HepG2 (cell line): ENCODE results near the gene VDR. TPM values are rescaled to one million over a fixed set of nuclear protein-coding genes. Genes with fewer than 3 reads are reported as not detected.

Source experiments
- AHDC1 ChIP-seq: sonication (generic); formaldehyde crosslinking; IDR thresholded peaks from 2 replicates; pipeline ENCODE4 v1.5.1; 2020; ENCODE audit warnings: mild to moderate bottlenecking, missing genetic modification reagents, borderline replicate concordance
- GMEB1 ChIP-seq: sonication (generic); formaldehyde crosslinking; IDR thresholded peaks from 2 replicates; pipeline ENCODE4 v1.5.1; 2020; ENCODE audit warnings: missing genetic modification reagents, mild to moderate bottlenecking, borderline replicate concordance
- ISL2 ChIP-seq: sonication (generic); formaldehyde crosslinking; IDR thresholded peaks from 2 replicates; pipeline ENCODE4 v1.5.0; 2020; ENCODE audit warnings: missing genetic modification reagents
- KDM6A ChIP-seq: IDR thresholded peaks from 2 replicates; pipeline ENCODE4 v1.6.1; 2016; ENCODE audit warnings: low read depth
- NFE2L1 ChIP-seq: sonication (generic); formaldehyde crosslinking; IDR thresholded peaks from 2 replicates; pipeline ENCODE4 v1.4.0; 2020; ENCODE audit warnings: missing genetic modification reagents, mild to moderate bottlenecking, borderline replicate concordance
- NFE2L2 ChIP-seq: fragments of 150-350 bp; IDR thresholded peaks from 2 replicates; pipeline ENCODE4 v1.6.1; 2014; ENCODE audit warnings: low read length
- NR2F1 ChIP-seq, 2 experiments: fragments of 450-650 bp in 1 of 2; formaldehyde crosslinking in 1 of 2; IDR thresholded peaks; 2 replicates each; pipeline versions ENCODE4 v1.5.0 to v1.6.1; 2016 to 2020; ENCODE audit warnings: mild to moderate bottlenecking in 1 of 2, missing compliant biosample characterization in 1 of 2, missing genetic modification reagents in 1 of 2, moderate library complexity in 1 of 2
- PAF1 ChIP-seq: IDR thresholded peaks from 2 replicates; pipeline ENCODE4 v1.6.1; 2016; ENCODE audit warnings: missing genetic modification reagents, missing compliant biosample characterization
- RNF2 ChIP-seq: fragments of 450-650 bp; conservative IDR thresholded peaks from 2 replicates; pipeline ENCODE4 v1.6.1; 2016; ENCODE audit warnings: low read depth
- SALL1 ChIP-seq: sonication (generic); formaldehyde crosslinking; IDR thresholded peaks from 2 replicates; pipeline ENCODE4 v1.8.0; 2022; ENCODE audit warnings: mild to moderate bottlenecking, missing genetic modification reagents
- SOX13 ChIP-seq, 3 experiments: fragments of 450-650 bp in 1 of 3; sonication (generic) in 1 of 3; formaldehyde crosslinking in 1 of 3; IDR thresholded peaks in 2 of 3; conservative IDR thresholded peaks in 1 of 3; 2 replicates each; pipeline versions ENCODE4 v1.5.0 to v1.6.1; 2016 to 2020; ENCODE audit warnings: antibody characterized with exemption in 1 of 3, mild to moderate bottlenecking in 1 of 3, missing compliant biosample characterization in 1 of 3, missing genetic modification reagents in 1 of 3, moderate library complexity in 1 of 3
- TEAD3 ChIP-seq: optimal IDR thresholded peaks from 2 replicates; pipeline ENCODE3; 2016; ENCODE audit warnings: borderline replicate concordance
- ZC3H13 ChIP-seq: sonication (generic); formaldehyde crosslinking; IDR thresholded peaks from 2 replicates; pipeline ENCODE4 v1.8.1; 2023; ENCODE audit warnings: mild to moderate bottlenecking, missing genetic modification reagents, moderate library complexity
- ZNF34 ChIP-seq: sonication (generic); formaldehyde crosslinking; IDR thresholded peaks from 2 replicates; pipeline ENCODE4 v1.4.0; 2020; ENCODE audit warnings: mild to moderate bottlenecking, missing genetic modification reagents, borderline replicate concordance
- ZNF431 ChIP-seq: sonication (generic); formaldehyde crosslinking; IDR thresholded peaks from 2 replicates; pipeline ENCODE4 v1.9.0; 2022; ENCODE audit warnings: missing genetic modification reagents, low read depth, mild to moderate bottlenecking, borderline replicate concordance
- ZNF503 ChIP-seq: sonication (generic); formaldehyde crosslinking; IDR thresholded peaks from 2 replicates; pipeline ENCODE4 v1.4.0; 2020; ENCODE audit warnings: missing genetic modification reagents
- ZNF598 ChIP-seq: sonication (generic); formaldehyde crosslinking; IDR thresholded peaks from 2 replicates; pipeline ENCODE4 v1.5.1; 2020; ENCODE audit warnings: mild to moderate bottlenecking, missing genetic modification reagents, borderline replicate concordance
- ZNF703 ChIP-seq: sonication (generic); formaldehyde crosslinking; IDR thresholded peaks from 2 replicates; pipeline ENCODE4 v1.5.1; 2020; ENCODE audit warnings: missing genetic modification reagents, mild to moderate bottlenecking, moderate library complexity, borderline replicate concordance
- ZNF766 ChIP-seq: sonication (generic); formaldehyde crosslinking; IDR thresholded peaks from 2 replicates; pipeline ENCODE4 v1.5.0; 2020; ENCODE audit warnings: missing genetic modification reagents, borderline replicate concordance
- ZNF772 ChIP-seq: sonication (generic); formaldehyde crosslinking; IDR thresholded peaks from 2 replicates; pipeline ENCODE4 v1.5.0; 2020; ENCODE audit warnings: mild to moderate bottlenecking, missing genetic modification reagents
- ZNF792 ChIP-seq: IDR thresholded peaks from 2 replicates; pipeline ENCODE4 v1.6.1; 2016
- polyA plus RNA-seq, 8 experiments: library from polyadenylated mRNA; depleted of rRNA in 3 of 8; stranded (reverse) in 7 of 8; unstranded in 1 of 8; fragments of >200 nt; fragmentation: Illumina TruSeq in 4 of 8; extraction: Trizol in 4 of 8; gene quantifications; 2 replicates each; pipeline versions ENCODE4 v1.2.1 to v1.2.3, GENCODE V29; 2011 to 2016; ENCODE audit warnings: low read depth in 4 of 8, missing spikeins in 1 of 8, mixed read lengths in 1 of 8; ENCODE audit not compliant: insufficient read depth in 1 of 8
- total RNA-seq, 5 experiments: library from RNA; depleted of rRNA; stranded (reverse); fragments of >200 nt; fragmentation: Illumina TruSeq; extraction: Trizol; gene quantifications; 2 replicates each; pipeline ENCODE4 v1.2.3, GENCODE V29; 2016; ENCODE audit warnings: low read depth in 1 of 5

VDR gene
- total and polyA plus RNA-seq, 2 of the 13 experiments (the other 11 are each of a cell fraction or from before 2014, with no cell fraction given): 0.08 to 0.33 TPM

- TF ChIP-seq AHDC1 (CRISPR knock-in tag): no peak
- peak; percentile 58 for TF ChIP-seq SALL1 (CRISPR knock-in tag)
- no peak for TF ChIP-seq SOX13 (IDR thresholded peaks at IDR 0.05)
- TF ChIP-seq SOX13 (CRISPR knock-in tag; conservative IDR thresholded peaks at IDR 0.05 in 1 of 2, IDR thresholded peaks at IDR 0.05 in 1 of 2): peak in 1 of 2 experiments; percentile 48; a peak in 1 of 4 replicates
- no peak for TF ChIP-seq ZNF503
- no peak for TF ChIP-seq ZNF703
- TF ChIP-seq NFE2L1 (CRISPR knock-in tag): no peak
- TF ChIP-seq ZNF766 (CRISPR knock-in tag): 0 out of 2 replicates have a peak, but pooled peaks have one; percentile 28
- no peak for TF ChIP-seq ZNF431 (CRISPR knock-in tag)
- peak; percentile 77 for TF ChIP-seq KDM6A (CRISPR knock-in tag)
- no peak for TF ChIP-seq ZNF598 (CRISPR knock-in tag)
- TF ChIP-seq TEAD3 (CRISPR knock-in tag): peak; percentile 88
- TF ChIP-seq ZNF792: 0 out of 2 replicates have a peak, but pooled peaks have one; percentile 41
- TF ChIP-seq ZNF34 (CRISPR knock-in tag): no peak
- TF ChIP-seq GMEB1 (CRISPR knock-in tag): no peak
- no peak for TF ChIP-seq PAF1 (CRISPR knock-in tag)
- no peak for TF ChIP-seq ZC3H13 (CRISPR knock-in tag)
- no peak for TF ChIP-seq RNF2
- TF ChIP-seq ZNF772 (CRISPR knock-in tag): no peak
- no peak for TF ChIP-seq NR2F1 (CRISPR knock-in tag; IDR thresholded peaks at IDR 0.05)
- no peak for TF ChIP-seq ISL2 (CRISPR knock-in tag)
- no peak for TF ChIP-seq NFE2L2
Observed at GRCh38 chr12:47852096-47852571, 52.7 kb downstream of the VDR start (continued).
